Measurements from ENCODE around the gene SLC7A6.

Gene SLC7A6

DNA sequence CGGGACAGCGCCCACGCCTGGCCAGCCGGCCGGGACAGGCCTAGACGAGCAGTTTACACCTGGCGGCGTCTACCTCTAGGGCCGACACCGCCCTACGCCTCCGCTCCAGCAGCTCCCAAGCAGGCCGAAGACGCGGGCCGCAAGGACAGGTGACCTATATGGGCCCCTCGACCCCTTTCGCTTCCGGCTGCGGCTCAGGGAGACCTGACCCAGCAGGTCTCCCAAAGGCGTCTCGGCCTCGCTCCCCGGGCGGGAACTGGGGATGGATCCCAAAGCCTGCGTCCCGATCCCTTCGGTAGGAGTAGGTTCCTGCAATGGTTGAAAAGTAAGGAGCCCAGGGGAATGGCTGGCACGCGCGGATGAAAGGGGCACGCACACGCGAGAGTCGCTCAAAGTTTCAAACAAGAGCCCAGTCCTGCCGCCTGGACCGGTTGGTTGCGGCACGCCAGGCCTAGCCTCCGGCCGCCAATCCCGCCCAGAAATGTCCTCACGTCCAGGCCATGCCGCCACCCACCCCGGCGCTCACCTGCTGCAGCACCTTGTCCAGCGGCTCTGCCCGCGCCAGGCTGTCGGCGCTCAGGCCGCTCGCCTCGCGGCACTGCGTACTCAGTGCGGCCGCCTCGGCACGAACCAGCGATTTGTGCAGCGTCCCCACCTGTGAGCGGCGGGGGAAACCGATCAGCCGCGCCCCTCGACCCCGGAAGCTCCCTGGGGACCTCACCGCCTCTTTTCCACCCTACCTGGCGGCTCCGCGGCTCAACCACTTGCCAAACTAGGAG lies 29.0 kb upstream of the SLC7A6 start:
- no peak for DNase-seq (ENCODE audit: low read depth)

DNA sequence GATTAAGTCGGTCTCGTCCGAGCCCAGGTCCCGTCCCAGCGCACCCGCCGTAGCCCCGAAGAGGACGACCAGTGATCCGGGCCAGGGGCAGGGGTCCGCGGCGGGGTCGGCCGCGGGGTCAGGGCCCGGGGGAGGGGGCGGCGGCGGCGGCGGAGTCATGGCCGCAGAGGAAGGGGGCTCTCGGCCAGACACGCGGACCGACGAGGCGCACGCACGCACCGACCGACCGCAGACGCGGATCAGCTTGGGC lies 28.5 kb upstream of the SLC7A6 start, which contains the start of gene ESRP2:
Gene ESRP2 (minus strand): TSS at position 241 of the 250 bp plus-strand sequence. CDS start 82 bp downstream, at position 159.
- no peak for DNase-seq (ENCODE audit: low read depth)

DNA sequence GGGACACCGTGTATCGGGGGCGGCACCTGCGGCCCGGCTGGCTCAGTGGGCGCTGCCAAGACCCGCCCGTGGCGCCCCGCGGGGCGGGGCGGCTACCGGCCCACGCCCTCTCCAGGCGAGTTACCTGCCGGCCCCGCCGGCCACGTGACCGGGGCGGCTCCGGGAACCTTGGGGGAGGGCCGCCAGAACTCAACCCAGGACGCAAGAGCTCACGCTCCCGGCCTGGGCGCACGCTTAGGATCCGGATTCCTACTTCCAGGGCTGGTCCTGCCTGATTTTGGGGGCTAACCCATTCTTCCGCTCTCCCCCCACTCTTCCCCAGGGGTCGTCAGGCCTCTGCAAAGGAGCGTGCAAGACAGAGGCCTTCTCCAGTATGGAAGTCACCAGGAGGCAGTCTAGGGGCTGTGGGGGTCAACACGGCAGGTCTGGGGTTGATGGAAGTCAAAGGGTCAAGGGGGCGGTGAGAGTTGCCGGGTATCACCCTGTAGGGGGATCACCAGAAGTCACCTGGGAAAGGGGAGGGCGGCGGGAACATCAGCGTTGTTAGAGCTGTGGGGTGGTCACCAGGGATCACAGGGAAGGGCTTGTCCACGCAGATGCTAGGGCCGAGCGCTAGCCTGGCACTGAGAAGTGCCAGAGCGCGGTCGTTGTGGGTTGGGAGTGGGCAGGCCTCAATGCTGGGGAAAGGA lies 28.0 kb upstream of the SLC7A6 start:
- DNase-seq (ENCODE audit: low read depth): no peak

DNA sequence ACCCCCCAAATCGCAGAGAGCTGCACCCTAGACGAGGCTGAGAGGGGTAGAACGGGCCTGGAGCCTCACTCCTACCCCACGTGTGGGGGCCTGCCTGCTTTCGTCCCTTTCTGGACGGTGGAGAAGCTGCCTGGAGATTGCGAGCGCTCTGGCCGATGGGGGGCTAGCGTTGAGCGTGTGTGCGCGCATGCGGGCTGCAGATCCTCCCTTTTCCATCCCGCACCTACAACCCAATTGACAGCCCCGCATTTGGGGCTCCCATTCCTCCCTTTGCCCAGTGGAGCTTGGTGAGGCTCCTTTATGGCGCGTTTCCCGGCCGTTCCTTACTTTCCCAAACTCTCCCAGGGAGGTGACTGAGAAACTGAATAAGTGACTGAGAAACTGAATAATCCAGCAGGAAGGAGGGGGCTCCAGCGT lies 27.5 kb upstream of the SLC7A6 start:
- DNase-seq (ENCODE audit: low read depth): no peak

DNA sequence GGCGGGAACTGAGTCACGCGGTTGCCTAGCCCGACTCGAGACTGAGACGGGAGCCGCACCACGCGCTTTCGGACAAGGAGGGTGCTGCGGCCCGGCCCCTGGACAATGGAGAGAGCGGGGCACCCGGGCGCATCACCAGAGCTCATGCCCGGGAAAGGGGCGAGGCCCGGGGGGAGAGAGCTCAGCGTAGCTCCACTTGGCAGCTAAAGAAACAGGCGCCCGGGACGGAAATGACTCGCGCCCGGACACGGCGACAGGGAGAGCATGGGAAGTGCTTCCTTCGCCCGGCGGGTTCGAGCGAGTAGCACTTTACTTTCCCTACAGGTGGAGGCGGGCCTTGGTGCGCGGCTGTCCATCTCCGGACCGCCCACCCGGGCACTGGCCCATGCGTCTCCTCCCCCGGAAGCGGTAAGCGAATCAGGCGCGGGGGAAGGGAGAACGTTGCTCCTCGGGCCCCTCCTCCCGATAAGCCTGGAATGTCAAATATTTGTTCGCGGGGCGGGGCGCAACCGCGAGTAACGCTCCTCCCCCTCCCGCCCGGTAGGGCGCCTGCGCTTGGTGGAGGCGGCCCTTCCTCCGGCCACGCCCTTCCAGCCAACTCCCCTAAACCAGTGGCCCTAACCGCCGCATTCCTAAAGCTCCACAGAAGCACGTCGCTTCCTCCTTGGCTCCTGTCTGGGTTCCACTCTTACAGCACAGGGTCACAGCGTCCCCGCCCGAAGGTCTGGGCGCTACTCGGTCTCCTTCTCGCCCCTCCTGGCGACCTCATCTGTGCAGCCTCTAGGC lies 26.9 kb upstream of the SLC7A6 start:
- DNase-seq (ENCODE audit: low read depth): peak; percentile 96

DNA sequence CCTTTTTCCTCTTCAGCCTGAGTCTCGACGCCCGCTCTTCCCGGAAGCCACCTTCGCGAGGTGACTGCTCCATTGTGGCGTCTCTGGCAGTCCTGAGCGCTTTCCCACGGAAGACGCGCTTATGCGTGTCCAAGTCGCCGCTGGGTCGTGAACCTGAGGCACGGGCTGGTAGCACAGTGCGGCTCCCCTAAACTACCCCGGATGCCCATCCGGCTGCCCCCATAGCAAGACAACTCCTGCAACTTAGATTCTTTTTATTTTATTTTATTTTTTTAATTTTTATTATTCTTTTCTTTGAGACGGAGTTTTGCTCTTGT lies 26.3 kb upstream of the SLC7A6 start:
- no peak for DNase-seq (ENCODE audit: low read depth)

DNA sequence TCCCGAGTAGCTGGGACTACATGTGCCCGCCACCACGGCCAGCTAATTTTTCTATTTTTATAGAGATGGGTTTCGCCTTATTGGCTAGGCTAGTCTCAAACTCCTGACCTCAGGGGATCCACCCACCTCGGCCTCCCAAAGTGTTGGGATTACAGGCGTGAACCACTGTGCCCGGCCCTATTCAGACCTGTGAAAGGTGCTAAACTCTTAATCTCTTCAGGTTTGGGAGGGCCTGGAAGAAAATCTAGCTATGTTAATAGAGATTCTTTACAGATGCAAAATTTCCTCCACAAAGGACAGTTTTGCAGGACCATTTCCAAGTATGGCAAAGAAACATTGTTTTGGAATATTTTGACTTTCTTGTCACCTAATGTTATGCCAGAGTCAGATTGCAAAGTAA lies 22.2 kb upstream of the SLC7A6 start:
- DNase-seq (ENCODE audit: low read depth): no peak

DNA sequence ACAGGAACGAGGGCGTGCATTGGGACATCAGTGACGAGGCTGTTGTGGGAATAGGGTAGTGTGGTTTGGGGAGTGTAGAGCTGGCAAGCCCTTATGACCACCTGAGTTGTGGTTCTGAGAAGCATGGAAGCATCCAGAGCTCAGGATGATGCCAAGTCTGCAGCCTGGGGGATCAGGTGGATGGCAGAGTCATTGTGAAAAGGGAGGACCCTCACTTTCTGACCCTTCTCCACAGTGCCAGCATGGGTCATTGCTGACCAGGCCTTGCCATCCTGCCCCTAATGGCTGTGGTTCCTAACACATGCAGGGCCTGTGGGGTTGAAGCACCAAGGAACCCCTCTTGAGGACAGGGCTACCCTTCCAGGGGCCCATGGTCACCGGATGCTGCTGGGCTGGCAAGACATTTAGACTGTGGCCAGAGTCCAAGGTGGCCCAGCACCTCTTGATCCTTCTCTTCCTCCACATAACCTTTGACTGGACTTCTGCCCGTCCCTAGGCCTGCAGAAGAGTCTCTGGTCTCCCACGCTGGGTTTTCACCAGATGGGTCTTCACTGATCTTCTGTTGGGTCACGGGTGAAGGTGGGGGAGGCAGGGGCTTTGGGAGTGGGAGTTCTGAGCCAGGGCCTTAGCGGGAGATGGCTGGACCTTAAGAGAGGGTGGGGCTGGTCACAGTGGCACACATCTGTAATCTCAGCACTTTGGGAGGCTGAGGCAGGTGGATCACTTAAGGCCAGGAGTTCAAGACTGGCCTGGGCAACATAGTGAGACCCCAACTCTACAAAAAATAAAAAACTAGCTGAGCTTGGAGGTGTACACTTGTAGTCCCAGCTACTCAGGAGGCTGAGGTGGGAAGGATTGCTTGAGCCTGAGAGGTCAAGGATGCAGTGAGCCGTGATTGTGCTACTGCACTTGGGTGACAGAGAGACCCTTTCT lies 21.1 kb upstream of the SLC7A6 start:
- DNase-seq (ENCODE audit: low read depth): no peak

DNA sequence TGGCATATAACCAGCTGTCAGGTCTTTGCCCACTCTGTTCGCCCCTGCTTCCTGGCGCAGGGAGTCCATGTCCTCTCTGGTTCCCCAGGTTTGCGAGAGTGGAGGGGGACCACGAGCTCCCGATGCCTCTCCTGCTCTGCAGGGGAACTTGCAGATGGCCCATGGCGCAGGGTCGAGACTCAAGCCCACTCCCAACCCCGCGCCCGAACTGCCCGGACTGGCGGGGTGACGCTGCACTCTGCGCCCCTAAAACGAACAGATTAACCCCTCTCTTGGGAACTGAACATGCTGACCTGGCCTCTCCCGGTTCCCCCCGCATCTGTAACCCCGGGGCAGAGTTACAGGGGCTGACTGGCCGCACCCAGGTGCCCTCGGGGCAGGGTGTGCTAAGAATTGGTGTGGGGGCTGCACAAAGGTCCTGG lies 19.8 kb upstream of the SLC7A6 start:
- DNase-seq (ENCODE audit: low read depth): no peak

DNA sequence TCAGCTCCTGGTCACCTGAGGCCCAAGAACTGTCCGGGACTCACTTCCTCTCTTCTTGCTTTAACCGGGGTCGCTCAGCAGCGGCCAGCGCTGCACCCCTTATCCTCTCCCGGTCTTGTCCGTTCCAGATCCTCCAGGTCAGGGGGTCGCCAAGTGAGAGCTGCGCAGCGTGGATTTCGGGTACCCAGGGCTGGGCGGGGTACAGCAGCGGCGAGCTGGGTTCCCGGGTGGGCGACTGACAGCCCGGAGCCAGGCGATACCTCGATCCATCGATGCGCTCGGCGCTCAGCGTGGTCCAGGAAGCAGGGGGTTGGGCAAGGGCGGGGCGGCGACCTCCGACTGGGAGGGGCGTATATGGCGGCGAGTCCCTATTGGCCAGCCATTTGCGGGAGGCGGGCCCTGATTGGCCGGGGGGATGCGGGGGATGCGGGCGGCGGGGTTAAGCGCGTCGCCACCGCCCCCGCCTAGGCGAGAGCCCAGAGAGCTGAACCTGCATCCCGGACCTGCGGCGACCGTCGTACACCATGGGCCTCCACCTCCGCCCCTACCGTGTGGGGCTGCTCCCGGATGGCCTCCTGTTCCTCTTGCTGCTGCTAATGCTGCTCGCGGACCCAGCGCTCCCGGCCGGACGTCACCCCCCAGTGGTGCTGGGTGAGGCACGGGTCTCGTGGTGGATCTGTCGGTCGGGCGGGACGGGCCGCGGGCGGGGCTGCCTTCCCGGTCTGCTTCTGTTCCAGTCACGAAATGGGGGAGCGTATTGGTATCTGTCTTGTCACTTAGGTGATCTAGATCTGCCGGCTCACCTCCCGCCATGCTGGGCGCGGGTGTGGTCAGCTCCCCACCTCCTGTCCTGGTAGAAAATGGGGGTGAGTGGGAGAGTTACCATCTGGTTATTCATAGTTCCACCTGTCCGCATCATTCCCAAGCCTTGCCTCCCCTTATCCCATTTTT lies 19.1 kb upstream of the SLC7A6 start, which contains the start of gene PLA2G15:
Gene PLA2G15 (plus strand): TSS at position 471 of the 951 bp plus-strand sequence. CDS start 54 bp downstream, at position 525.
- peak; percentile 98 for DNase-seq (ENCODE audit: low read depth)

DNA sequence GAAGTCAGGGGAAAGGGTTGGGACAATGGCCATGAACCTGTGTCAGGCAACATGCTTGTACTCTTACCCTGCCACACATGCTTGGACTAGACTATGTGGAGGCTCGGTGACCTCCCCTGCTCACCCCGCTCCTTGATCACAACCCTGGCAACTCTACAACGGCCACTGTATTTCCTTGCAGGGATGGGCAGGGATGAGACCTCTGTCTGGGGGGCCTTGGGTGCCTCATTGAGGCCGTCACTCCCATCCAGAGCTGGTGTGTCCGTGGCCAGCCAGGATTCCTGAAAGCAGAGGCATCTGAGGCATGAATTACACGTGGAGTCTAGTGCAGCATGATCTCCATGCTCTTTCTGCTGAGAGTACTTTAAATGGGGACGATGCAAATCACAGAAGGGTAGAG lies 18.2 kb upstream of the SLC7A6 start:
- DNase-seq (ENCODE audit: low read depth): no peak

DNA sequence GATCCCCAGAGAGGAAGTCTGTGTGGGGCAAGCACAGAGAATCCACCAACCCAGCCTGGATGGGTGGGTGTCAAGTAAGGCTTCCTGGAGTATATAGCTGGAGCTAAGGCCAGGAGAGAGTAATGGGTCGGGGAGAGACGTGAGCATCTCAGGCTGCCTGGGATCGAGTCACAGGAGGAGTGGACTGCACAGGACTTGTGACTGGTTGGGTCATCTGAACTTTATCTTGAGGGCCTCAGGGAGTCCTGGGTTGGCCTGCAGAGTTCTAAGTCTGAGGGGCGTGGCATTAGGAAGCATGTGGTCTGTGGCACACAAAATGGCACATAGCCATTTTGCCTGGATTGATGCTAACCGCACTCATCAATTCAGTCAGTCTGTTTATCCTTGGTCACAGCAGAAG lies 17.7 kb upstream of the SLC7A6 start:
- peak; percentile 49 for DNase-seq (ENCODE audit: low read depth)

DNA sequence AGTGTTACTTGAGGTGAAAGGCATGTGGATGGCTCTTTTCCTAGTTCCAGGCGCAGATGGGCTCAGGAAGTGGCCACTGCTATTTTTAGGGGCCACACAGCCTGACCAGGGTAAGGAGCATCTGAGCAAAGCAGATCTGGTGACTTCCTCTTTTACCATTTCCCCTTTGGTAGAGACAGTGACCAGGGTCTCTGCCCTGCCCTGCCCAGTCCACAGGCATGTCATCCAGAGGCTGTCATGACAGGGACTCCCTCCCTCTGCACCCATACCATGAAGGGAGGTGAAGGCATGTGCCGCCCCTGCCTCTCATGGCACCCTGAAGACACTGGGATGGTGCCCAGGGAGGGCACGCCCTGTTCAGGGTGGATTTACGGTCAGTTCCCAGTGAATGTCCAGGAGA lies 16.9 kb upstream of the SLC7A6 start:
- no peak for DNase-seq (ENCODE audit: low read depth)

DNA sequence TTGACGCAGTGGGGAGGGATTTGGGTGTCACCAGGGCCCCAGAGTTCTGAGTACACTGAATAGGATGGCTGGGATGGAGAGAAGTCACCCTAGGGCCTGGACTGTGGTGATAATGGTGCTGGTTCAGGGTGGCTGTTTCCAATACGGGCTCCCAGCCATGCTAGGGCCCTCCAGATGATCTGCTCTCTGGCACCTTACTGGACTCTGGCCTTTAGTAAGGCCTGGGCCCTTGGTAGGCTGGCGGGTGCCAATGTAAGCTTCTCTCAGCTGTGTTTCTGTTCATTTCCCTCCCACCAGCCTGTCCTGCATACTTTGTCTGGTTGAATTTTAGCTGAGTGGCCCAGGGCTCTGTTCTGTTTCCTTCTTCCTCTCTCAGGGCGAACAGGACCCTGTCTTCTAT lies 16.4 kb upstream of the SLC7A6 start:
- DNase-seq (ENCODE audit: low read depth): no peak

DNA sequence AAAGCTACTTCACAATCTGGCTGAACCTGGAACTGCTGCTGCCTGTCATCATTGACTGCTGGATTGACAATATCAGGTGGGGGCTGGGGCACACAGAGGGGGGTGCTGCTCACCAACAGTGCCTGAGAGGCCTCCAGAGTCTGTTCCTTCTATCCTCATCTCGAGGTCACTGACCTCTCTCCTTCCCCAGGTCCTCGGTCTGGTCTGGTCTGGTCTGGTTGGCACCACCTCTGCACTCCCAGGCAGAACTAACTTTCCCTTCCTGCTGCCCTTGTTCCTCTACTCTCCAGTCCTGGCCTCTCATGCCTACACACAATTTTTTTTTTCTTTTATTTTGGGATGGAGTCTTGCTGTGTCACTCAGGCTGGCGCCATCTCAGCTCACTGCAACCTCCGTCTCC lies 15.0 kb upstream of the SLC7A6 start:
- no peak for DNase-seq (ENCODE audit: low read depth)

DNA sequence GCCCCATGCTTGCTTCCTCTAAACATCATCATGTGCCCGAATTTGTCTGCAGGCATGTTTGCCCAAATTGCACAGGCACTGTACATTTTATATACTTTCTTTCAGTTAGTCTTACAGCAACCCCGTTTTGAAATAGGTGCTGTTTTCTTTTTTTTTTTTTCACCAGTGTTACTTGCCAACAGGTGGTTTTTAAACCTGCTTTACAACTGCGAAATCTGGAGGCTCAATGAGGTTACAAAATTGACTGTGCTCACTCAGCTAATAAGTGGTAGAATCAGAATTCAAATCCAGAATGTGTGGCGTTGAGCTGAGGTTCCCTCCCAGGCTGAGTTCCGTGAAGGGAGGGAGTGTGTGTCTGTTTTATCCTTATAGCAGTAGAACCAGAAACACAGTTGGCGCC lies 13.4 kb upstream of the SLC7A6 start:
- DNase-seq (ENCODE audit: low read depth): no peak

DNA sequence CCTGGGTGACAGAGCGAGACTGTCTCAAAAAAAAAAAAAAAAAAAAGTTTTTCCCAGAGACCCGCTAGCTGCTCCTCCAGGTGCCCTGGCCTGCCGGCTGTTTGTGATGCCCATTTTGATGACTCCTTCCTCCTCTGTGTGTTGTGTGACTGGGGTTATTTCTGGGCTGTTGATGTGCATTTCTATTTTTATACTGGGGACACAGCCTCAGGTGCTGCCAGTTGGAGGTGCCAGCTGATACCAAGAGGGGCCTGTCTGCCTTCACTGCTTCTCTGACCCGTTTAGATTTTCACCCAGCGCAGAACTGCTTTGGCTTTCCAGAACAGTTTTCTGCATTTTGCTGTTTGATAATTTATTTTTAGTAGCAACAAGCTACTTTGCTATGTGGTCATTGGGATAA lies 12.5 kb upstream of the SLC7A6 start:
- no peak for DNase-seq (ENCODE audit: low read depth)

DNA sequence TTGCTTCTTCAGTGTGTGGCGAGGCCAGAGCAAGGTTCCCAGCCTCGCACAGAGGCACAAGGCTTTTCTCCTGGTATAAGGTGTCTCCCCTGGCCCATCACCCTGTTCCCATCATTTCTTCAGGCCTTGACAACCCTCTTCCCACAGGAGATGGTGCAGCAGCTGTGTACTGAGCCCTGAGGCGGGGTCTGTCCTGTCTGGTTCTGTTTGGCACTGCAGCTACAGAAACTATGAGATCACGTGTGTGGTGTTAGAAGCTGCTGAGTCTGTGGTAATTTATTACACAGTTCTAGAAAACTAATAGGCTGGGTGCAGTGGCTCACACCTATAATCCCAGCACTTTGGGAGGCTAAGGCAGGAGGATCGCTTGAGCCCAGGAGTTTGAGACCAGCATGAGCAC lies 11.9 kb upstream of the SLC7A6 start:
- no peak for DNase-seq (ENCODE audit: low read depth)

DNA sequence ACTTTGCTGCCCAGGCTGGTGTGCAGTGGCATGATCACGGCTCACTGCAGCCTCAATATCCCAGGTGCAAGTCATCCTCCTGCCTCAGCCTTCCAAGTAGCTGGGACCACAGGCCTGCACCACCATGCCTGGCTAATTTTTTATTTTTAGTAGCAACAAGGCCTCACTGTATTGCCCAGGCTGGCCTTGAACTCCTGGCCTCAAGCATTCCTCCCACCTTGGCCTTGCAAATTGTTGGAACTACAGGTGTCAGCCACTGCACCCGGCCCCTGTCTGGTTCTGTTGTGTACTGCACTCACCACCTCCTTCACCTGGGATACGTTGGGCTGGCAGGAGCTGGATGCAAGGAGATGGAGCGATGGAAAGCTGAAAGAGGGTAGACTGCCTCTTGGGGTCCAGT lies 10.6 kb upstream of the SLC7A6 start:
- no peak for DNase-seq (ENCODE audit: low read depth)

DNA sequence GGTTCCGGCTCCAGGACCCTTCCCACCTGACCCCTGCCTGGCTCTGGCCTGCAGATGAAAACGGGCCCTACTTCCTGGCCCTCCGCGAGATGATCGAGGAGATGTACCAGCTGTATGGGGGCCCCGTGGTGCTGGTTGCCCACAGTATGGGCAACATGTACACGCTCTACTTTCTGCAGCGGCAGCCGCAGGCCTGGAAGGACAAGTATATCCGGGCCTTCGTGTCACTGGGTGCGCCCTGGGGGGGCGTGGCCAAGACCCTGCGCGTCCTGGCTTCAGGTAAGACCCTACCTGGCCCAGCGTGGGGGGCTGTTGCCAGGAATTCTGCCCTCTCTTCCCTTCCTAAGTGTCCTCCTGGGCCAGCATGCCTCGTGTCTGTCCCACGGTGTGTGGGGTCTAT lies 8.6 kb upstream of the SLC7A6 start:
- no peak for DNase-seq (ENCODE audit: low read depth)

Data from fibroblast of gingiva (primary cell).